Nephron (organoid): ENCODE data around the gene METTL8.
"Not testable (repeated sequence)": the region's sequence is repeated elsewhere in the genome, so short reads cannot be mapped to it uniquely, and the experiment has no call there.

Experiments used
- H3K27ac Mint-ChIP-seq, 3 experiments: 2 replicates each; pipeline ENCODE4 v1.8.0; 2020; ENCODE audit warnings: mixed read lengths in 3 of 3, mild to moderate bottlenecking in 2 of 3, moderate library complexity in 1 of 3
- H3K27me3 Mint-ChIP-seq: 2 replicates; pipeline ENCODE4 v1.8.0; 2021; ENCODE audit warnings: low read depth, mild to moderate bottlenecking, moderate library complexity, mixed read lengths
- H3K36me3 Mint-ChIP-seq: 2 replicates; pipeline ENCODE4 v1.8.0; 2020; ENCODE audit warnings: low read depth, mixed read lengths
- H3K4me1 Mint-ChIP-seq: 2 replicates; pipeline ENCODE4 v1.8.0; 2020; ENCODE audit warnings: mixed read lengths
- H3K4me3 Mint-ChIP-seq, 3 experiments: 2 replicates each; pipeline ENCODE4 v1.8.0; 2020; ENCODE audit warnings: mild to moderate bottlenecking in 3 of 3, mixed read lengths in 3 of 3, moderate library complexity in 2 of 3
- H3K9me3 Mint-ChIP-seq: 2 replicates; pipeline ENCODE4 v1.8.0; 2020; ENCODE audit warnings: mixed read lengths
- TF ChIP-seq, protein P1 (sequence below), 3 experiments: fragments of 200-600 bp; sonication (generic); IDR thresholded peaks; one replicate each; pipeline ENCODE4 v1.5.0; 2021; ENCODE audit warnings: antibody characterized with exemption in 3 of 3; ENCODE audit not compliant: unreplicated experiment in 3 of 3

The METTL8 gene

DNA sequence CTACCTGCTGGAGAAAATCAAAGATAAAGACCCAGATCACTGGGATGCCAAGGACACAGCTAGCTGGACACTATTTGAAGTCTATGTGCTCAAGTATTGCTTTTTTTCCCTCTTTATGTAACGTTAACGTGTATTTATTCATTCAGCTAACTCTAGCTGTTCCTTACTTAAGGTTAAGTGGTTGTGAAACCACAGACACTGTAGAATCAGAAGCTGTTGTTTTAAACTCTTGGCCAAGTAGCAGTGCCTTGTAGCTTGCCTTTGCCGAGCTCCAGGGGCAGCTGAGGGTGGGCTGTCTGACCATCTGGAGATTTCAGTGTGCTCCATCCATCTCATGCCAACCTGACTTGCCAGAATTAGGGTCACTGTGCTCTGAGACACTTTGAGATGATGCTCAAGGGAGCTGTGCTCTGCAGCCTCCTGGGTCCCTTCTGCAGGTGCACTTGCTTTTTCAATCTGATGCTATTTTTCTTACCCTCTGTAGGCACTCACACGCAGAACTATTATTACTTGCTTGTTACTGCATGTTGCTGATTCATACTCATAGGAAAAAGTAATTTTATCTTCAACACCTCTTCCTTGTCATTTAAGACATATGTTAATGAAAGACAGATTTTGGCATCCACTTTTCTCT, 116.2 kb downstream of the METTL8 start:
- no peak overlapping the region for H3K4me3 Mint-ChIP-seq
- H3K27ac Mint-ChIP-seq = no peak overlapping the region
- H3K4me1 Mint-ChIP-seq = peaks cover 20% of the 10 kb centered on the region
- H3K9me3 Mint-ChIP-seq = peaks cover 4% of the 10 kb centered on the region
- no peaks in the 10 kb centered on the region for H3K27me3 Mint-ChIP-seq
- H3K36me3 Mint-ChIP-seq = peaks cover 23% of the 10 kb centered on the region
- TF ChIP-seq, protein P1, sequence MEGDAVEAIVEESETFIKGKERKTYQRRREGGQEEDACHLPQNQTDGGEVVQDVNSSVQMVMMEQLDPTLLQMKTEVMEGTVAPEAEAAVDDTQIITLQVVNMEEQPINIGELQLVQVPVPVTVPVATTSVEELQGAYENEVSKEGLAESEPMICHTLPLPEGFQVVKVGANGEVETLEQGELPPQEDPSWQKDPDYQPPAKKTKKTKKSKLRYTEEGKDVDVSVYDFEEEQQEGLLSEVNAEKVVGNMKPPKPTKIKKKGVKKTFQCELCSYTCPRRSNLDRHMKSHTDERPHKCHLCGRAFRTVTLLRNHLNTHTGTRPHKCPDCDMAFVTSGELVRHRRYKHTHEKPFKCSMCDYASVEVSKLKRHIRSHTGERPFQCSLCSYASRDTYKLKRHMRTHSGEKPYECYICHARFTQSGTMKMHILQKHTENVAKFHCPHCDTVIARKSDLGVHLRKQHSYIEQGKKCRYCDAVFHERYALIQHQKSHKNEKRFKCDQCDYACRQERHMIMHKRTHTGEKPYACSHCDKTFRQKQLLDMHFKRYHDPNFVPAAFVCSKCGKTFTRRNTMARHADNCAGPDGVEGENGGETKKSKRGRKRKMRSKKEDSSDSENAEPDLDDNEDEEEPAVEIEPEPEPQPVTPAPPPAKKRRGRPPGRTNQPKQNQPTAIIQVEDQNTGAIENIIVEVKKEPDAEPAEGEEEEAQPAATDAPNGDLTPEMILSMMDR (IDR thresholded peaks at IDR 0.05; ENCODE audit: unreplicated experiment in 3 of 3) = no peak

DNA sequence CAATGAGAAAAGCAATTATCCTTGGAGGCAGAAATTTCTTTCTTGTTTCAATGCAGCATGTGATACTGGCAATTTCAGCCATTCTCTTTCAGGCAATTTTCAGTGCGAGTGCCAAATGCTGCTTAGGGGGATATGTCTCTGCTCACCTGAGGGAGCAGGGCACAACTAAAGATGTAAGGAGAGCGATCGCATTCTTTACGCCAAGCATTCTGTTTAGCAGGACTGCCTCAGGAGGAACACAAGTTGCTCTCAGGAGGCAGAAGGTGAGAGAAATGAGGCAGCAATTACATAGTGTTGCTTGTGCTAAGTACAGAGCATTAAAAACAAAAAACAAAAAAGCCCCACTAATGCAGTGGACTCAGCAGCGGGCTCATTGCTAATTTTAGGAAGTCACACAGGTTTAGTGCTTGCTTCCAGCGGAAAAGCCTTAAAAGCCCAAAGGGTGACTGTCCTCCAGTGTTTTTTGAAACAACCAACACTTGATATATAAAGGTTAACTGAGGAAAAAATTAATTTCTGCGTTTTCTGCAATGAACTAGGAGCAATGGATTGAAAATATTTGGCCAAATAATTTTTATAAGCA, 116.9 kb downstream of the METTL8 start:
- Mint-ChIP-seq H3K36me3 (peaks cover 25% of the 10 kb centered on the region), H3K4me1 (peaks cover 20% of the 10 kb centered on the region), H3K4me3 (no peak overlapping the region), H3K27me3 (no peaks in the 10 kb centered on the region), H3K27ac (no peak overlapping the region), H3K9me3 (peaks cover 6% of the 10 kb centered on the region)
- TF ChIP-seq, protein P1 (IDR thresholded peaks at IDR 0.05; ENCODE audit: unreplicated experiment in 3 of 3) = no peak

DNA sequence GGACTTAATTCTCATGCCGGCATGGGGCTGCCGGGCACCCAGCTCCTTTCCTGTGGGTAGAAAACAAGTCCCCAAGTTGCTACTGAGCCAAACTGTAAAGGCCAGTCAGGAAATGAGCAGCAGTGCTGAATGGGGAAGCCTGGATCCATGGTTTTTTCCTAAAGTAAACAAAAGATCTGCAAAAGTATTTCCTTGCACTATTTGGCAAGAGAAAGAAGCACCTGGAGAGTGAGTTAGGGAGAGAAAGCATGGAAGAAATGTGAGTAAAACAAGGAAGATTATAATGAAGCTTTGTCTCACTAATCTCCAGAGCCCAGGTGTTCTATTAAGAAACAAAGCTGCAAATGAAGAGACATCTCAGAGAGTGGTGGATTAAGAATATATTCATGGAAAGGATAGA, 117.6 kb downstream of the METTL8 start:
- TF ChIP-seq, protein P1 (IDR thresholded peaks at IDR 0.05; ENCODE audit: unreplicated experiment in 3 of 3) = no peak
- Mint-ChIP-seq H3K27ac (no peak overlapping the region), H3K27me3 (no peaks in the 10 kb centered on the region), H3K36me3 (peaks cover 28% of the 10 kb centered on the region), H3K9me3 (peaks cover 12% of the 10 kb centered on the region), H3K4me3 (no peak overlapping the region), H3K4me1 (peaks cover 20% of the 10 kb centered on the region)

DNA sequence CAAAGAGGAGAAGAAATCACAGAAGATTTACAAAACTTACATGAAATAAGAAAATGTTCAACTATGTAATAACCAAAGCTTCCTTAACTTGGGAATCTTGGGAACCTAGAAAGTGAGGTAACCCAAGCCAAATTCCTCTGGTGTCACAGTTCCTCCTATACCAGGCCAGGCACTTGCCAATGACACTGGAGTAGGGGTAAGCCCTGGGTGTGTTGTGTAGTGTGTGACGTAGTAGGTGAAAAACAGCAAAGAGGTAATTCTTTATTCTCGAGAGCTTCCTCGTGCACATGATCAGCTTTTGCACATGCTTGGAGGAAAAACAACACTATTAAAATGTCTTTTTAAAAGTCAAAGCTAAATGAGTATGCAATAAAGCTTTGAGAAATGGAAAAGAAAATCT, 118.0 kb downstream of the METTL8 start:
- peaks cover 20% of the 10 kb centered on the region for H3K4me1 Mint-ChIP-seq
- peaks cover 17% of the 10 kb centered on the region for H3K9me3 Mint-ChIP-seq
- no peak overlapping the region for H3K27ac Mint-ChIP-seq
- no peak overlapping the region for H3K4me3 Mint-ChIP-seq
- H3K36me3 Mint-ChIP-seq = peaks cover 28% of the 10 kb centered on the region
- TF ChIP-seq, protein P1 (IDR thresholded peaks at IDR 0.05; ENCODE audit: unreplicated experiment in 3 of 3) = no peak
- H3K27me3 Mint-ChIP-seq = no peaks in the 10 kb centered on the region

DNA sequence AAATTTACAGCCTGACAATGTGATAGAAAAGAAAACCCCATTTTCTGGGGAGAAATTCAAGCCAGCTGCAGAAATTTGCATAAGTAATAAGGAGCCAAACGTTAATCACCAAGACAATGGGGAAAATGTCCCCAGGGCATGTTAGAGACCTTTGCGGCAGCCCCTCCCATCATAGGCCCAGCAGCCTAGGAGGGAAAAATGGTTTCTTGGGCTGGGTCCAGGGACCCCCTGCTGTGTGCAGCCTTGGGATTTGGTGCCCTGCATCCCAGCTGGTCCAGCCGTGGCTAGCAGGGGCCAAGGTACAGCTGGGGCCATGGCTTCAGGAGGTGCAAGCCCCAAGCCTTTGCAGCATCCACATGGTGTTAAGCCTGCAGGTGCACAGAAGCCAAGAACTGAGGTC, 121.6 kb downstream of the METTL8 start:
- not testable (repeated sequence) for H3K4me3 Mint-ChIP-seq, H3K4me1 Mint-ChIP-seq, H3K27me3 Mint-ChIP-seq, H3K27ac Mint-ChIP-seq
- peaks cover 20% of the 10 kb centered on the region for H3K36me3 Mint-ChIP-seq
- peaks cover 17% of the 10 kb centered on the region for H3K9me3 Mint-ChIP-seq

DNA sequence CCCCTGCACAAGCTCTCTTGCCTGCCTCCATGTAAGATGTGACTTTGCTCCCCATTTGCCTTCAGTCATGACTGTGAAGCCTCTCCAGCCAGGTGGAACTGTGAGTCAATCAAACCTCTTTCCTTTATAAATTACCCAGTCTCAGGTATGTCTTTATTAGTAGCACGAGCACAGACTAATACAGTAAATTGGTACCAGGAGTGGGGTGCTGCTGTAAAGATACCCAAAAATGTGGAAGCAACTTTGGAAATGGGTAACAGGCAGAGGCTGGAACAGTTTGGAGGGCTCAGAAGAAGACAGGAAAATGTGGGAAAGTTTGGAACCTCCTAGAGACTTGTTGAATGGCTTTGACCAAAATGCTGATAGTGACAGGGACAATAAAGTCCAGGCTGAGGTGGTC, 122.2 kb downstream of the METTL8 start:
- Mint-ChIP-seq H3K36me3 (peaks cover 20% of the 10 kb centered on the region), H3K9me3 (peaks cover 18% of the 10 kb centered on the region)
- not testable (repeated sequence) for H3K27ac Mint-ChIP-seq, H3K4me3 Mint-ChIP-seq, H3K27me3 Mint-ChIP-seq, H3K4me1 Mint-ChIP-seq

DNA sequence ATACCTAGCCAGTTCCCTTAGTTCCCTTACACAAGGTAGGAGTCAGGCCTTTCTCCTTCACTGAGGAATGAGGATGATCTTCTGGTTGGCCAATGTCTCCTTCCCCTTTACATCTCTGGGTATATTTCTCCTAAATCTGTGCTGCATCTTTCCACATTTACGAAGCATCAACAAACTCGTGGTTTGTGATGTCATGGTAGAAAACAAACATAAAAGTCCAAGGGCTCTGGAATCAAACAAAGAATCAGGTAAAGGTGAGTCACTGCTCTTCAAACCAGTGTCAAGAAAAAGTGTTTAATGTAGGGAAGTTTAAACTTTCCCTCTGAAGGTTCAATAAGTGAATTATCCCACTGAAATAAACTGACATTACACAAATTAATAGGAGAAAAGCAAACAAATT, 122.9 kb downstream of the METTL8 start:
- Mint-ChIP-seq H3K4me1 (no peaks in the 10 kb centered on the region), H3K9me3 (peaks cover 22% of the 10 kb centered on the region), H3K36me3 (peaks cover 20% of the 10 kb centered on the region), H3K27ac (no peak overlapping the region), H3K27me3 (no peaks in the 10 kb centered on the region), H3K4me3 (no peak overlapping the region)
- TF ChIP-seq, protein P1 (IDR thresholded peaks at IDR 0.05; ENCODE audit: unreplicated experiment in 3 of 3) = no peak
